SK-N-SH (cell line): ENCODE measurements around the gene F11. TPM values are rescaled to one million over a fixed set of nuclear protein-coding genes. Genes with fewer than 3 reads are reported as not detected.
"Not testable (repeated sequence)": the region's sequence is repeated elsewhere in the genome, so short reads cannot be mapped to it uniquely, and the experiment has no call there.

Source experiments
- CTCF ChIA-PET: fragments of 300-600, 350-600 bp; formaldehyde crosslinking; extraction: SDS; loops from one replicate; lab custom pipeline; 2021; lab: Yijun Ruan, JAX
- POLR2A ChIA-PET: fragments of 350-600 bp; sonication (Branson Sonifier 250); formaldehyde crosslinking; extraction: SDS; loops from one replicate; lab custom pipeline; 2020; ENCODE audit warnings: antibody characterized with exemption, inconsistent platforms; lab: Yijun Ruan, JAX
- DNase-seq: peaks from one replicate; pipeline ENCODE4 v3.0.0; 2012
- H2AFZ ChIP-seq: fragments of 200-600 bp; sonication (generic); 2 replicates; pipeline ENCODE4 v1.8.1; 2016; ENCODE audit warnings: antibody characterized with exemption, mild to moderate bottlenecking, low read depth
- H3F3A ChIP-seq: fragments of 200-600 bp; sonication (generic); replicated peaks from 2 replicates; pipeline ENCODE3; 2016; ENCODE audit warnings: antibody characterized with exemption, mild to moderate bottlenecking; ENCODE audit not compliant: insufficient read depth
- H3K27ac ChIP-seq, 2 experiments: fragments of 200-500 bp in 1 of 2; fragments of 200-600 bp in 1 of 2; sonication (Bioruptor generic) in 1 of 2; sonication (generic), shearing (Covaris generic) in 1 of 2; 2 replicates each; pipeline versions ENCODE4 v1.5.1 to v1.6.1; 2014 to 2016; ENCODE audit warnings: low read depth in 2 of 2, inconsistent platforms in 1 of 2, low read length in 1 of 2, mild to moderate bottlenecking in 1 of 2, mixed read lengths in 1 of 2
- H3K27me3 ChIP-seq: fragments of 200-600 bp; sonication (generic), shearing (Covaris generic); 2 replicates; pipeline ENCODE4 v1.6.1; 2016; ENCODE audit warnings: mixed run types; ENCODE audit not compliant: insufficient read depth
- H3K36me3 ChIP-seq, 2 experiments: fragments of 200-500 bp in 1 of 2; fragments of 200-600 bp in 1 of 2; sonication (Bioruptor generic) in 1 of 2; sonication (generic) in 1 of 2; replicated peaks in 1 of 2; 2 replicates each; pipeline versions ENCODE3 to v1.5.1; 2014 to 2016; ENCODE audit warnings: low read length in 1 of 2, mild to moderate bottlenecking in 1 of 2; ENCODE audit not compliant: insufficient read depth in 2 of 2, control insufficient read depth in 1 of 2
- H3K4me1 ChIP-seq, 2 experiments: fragments of 200-500 bp in 1 of 2; fragments of 200-600 bp in 1 of 2; sonication (Bioruptor generic) in 1 of 2; sonication (generic), shearing (Covaris generic) in 1 of 2; 2 replicates each; pipeline versions ENCODE4 v1.5.1 to v1.6.1; 2014 to 2016; ENCODE audit warnings: low read depth in 1 of 2, low read length in 1 of 2, mixed run types in 1 of 2; ENCODE audit not compliant: insufficient read depth in 2 of 2, control insufficient read depth in 1 of 2
- H3K4me2 ChIP-seq: fragments of 200-600 bp; sonication (generic), shearing (Covaris generic); 2 replicates; pipeline ENCODE4 v1.6.1; 2017; ENCODE audit warnings: mixed run types
- H3K4me3 ChIP-seq, 2 experiments: fragments of 200-500 bp in 1 of 2; fragments of 200-600 bp in 1 of 2; sonication (Bioruptor generic) in 1 of 2; sonication (generic), shearing (Covaris generic) in 1 of 2; 2 replicates each; pipeline versions ENCODE4 v1.5.1 to v1.8.1; 2014 to 2016; ENCODE audit warnings: low read depth in 2 of 2, inconsistent platforms in 1 of 2, low read length in 1 of 2, mild to moderate bottlenecking in 1 of 2, mixed read lengths in 1 of 2, moderate library complexity in 1 of 2
- H3K79me2 ChIP-seq: fragments of 200-600 bp; sonication (generic); 2 replicates; pipeline ENCODE4 v1.8.1; 2017; ENCODE audit warnings: mild to moderate bottlenecking; ENCODE audit not compliant: insufficient read depth
- H3K9ac ChIP-seq: fragments of 200-600 bp; sonication (generic); 2 replicates; pipeline ENCODE4 v1.6.1; 2017; ENCODE audit warnings: mixed run types
- H3K9me2 ChIP-seq: fragments of 200-600 bp; sonication (generic); 2 replicates; pipeline ENCODE4 v1.6.1; 2017; ENCODE audit warnings: mixed run types
- H3K9me3 ChIP-seq: fragments of 200-600 bp; sonication (generic); 2 replicates; pipeline ENCODE4 v1.6.1; 2017; ENCODE audit warnings: mixed run types, mild to moderate bottlenecking, moderate library complexity
- H4K20me1 ChIP-seq: fragments of 200-600 bp; sonication (generic); 2 replicates; pipeline ENCODE4 v1.6.1; 2017; ENCODE audit warnings: mild to moderate bottlenecking, mixed run types; ENCODE audit not compliant: insufficient read depth
- EZH2phosphoT487 ChIP-seq: fragments of 200-600 bp; sonication (generic); IDR thresholded peaks from 2 replicates; pipeline ENCODE4 v1.6.1; 2017; ENCODE audit warnings: low read depth, mixed run types, mild to moderate bottlenecking, antibody characterized with exemption, moderate library complexity, borderline replicate concordance
- GATA2 ChIP-seq: sonication (generic); formaldehyde crosslinking; IDR thresholded peaks from 2 replicates; pipeline ENCODE4 v1.5.0; 2020; ENCODE audit warnings: mild to moderate bottlenecking, missing genetic modification reagents
- MEF2A ChIP-seq: IDR thresholded peaks from 2 replicates; pipeline ENCODE4 v1.4.0; 2012; ENCODE audit warnings: low read depth, borderline replicate concordance
- POLR2AphosphoS5 ChIP-seq: IDR thresholded peaks from 2 replicates; pipeline ENCODE4 v1.6.1; 2012; ENCODE audit warnings: low read depth, low read length
- TAF1 ChIP-seq: IDR thresholded peaks from 2 replicates; pipeline ENCODE4 v1.6.1; 2012; ENCODE audit warnings: low read depth, mild to moderate bottlenecking, low read length, moderate library complexity, borderline replicate concordance
- WGBS: methylation state at CpG from one replicate; pipeline ENCODE4 v1.1.6; 2017; ENCODE audit warnings: low lambda C conversion rate; 5-methylcytosine and 5-hydroxymethylcytosine counted together
- polyA plus RNA-seq, 3 experiments: library from polyadenylated mRNA; depleted of rRNA; stranded (reverse); fragments of >200 nt; gene quantifications; 2 replicates each; pipeline ENCODE4 v1.2.3, GENCODE V29; 2012
- TF ChIP-seq, protein P1 (sequence below): IDR thresholded peaks from 2 replicates; pipeline ENCODE4 v1.4.0; 2012; ENCODE audit warnings: low read depth, borderline replicate concordance
- TF ChIP-seq, protein P2 (sequence below): IDR thresholded peaks from 2 replicates; pipeline ENCODE4 v1.4.0; 2012; ENCODE audit warnings: low read depth, borderline replicate concordance
- TF ChIP-seq, protein P3 (sequence below): IDR thresholded peaks from 2 replicates; pipeline ENCODE4 v1.4.0; 2012; ENCODE audit warnings: low read depth

Gene F11
- polyA plus RNA-seq, 1 of the 3 experiments (the other 2 are of a cell fraction) = not detected

- Histone ChIP-seq H3K9me3 (no peaks in the 10 kb centered on the region), H3K27ac (no peak overlapping the region), H3K9me2 (no peaks in the 10 kb centered on the region), H3K9ac (no peak overlapping the region), H3K27me3 (no peaks in the 10 kb centered on the region), H3F3A (no peaks in the 10 kb centered on the region), H3K4me1 (no peaks in the 10 kb centered on the region), H3K79me2 (no peaks in the 10 kb centered on the region), H3K36me3 (no peaks in the 10 kb centered on the region), H3K4me2 (no peak overlapping the region), H3K4me3 (no peak overlapping the region), H2AFZ (no peak overlapping the region), H4K20me1 (no peaks in the 10 kb centered on the region)
- ChIA-PET CTCF (no interaction called here), POLR2A (no interaction called here)
- TF ChIP-seq POLR2AphosphoS5 (no peak), GATA2 (no peak), MEF2A (no peak), EZH2phosphoT487 (no peak), TAF1 (no peak)
- TF ChIP-seq, protein P1, sequence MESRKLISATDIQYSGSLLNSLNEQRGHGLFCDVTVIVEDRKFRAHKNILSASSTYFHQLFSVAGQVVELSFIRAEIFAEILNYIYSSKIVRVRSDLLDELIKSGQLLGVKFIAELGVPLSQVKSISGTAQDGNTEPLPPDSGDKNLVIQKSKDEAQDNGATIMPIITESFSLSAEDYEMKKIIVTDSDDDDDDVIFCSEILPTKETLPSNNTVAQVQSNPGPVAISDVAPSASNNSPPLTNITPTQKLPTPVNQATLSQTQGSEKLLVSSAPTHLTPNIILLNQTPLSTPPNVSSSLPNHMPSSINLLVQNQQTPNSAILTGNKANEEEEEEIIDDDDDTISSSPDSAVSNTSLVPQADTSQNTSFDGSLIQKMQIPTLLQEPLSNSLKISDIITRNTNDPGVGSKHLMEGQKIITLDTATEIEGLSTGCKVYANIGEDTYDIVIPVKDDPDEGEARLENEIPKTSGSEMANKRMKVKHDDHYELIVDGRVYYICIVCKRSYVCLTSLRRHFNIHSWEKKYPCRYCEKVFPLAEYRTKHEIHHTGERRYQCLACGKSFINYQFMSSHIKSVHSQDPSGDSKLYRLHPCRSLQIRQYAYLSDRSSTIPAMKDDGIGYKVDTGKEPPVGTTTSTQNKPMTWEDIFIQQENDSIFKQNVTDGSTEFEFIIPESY = no peak
- TF ChIP-seq, protein P2, sequence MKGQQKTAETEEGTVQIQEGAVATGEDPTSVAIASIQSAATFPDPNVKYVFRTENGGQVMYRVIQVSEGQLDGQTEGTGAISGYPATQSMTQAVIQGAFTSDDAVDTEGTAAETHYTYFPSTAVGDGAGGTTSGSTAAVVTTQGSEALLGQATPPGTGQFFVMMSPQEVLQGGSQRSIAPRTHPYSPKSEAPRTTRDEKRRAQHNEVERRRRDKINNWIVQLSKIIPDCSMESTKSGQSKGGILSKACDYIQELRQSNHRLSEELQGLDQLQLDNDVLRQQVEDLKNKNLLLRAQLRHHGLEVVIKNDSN = no peak
- TF ChIP-seq, protein P3, sequence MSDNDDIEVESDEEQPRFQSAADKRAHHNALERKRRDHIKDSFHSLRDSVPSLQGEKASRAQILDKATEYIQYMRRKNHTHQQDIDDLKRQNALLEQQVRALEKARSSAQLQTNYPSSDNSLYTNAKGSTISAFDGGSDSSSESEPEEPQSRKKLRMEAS = no peak
- WGBS = 49% methylated on average over 7 of the region's 7 CpGs
- no peak for DNase-seq
Measured at GRCh38 chr4:186264660-186265059, 1.3 kb upstream of the F11 start.

DNA sequence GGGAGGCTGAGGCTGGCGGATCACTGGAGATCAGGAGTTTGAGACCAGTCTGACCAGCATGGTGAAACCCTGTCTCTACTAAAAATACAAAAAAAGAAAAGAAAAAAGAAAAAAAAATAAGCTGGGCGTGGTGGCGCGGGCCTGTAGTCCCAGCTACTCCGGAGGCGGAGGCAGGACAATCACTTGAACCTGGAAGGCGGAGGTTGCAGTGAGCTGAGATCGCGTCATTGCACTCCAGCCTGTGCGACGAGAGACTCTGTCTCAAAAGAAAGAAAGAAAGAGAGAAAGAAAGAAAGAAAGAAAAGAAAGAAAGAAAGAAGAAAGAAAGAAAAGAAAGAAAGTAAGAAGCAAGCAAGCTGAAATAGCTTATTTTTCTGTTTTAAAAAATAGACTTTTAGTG is 739 bp upstream of the F11 start:
- H3K9me3 ChIP-seq, H3K9ac ChIP-seq, DNase-seq, H3K4me3 ChIP-seq, H3F3A ChIP-seq, H3K27ac ChIP-seq, POLR2A ChIA-PET, H3K27me3 ChIP-seq, H3K4me2 ChIP-seq, H3K9me2 ChIP-seq, H3K79me2 ChIP-seq, H3K4me1 ChIP-seq, H2AFZ ChIP-seq, H3K36me3 ChIP-seq, H4K20me1 ChIP-seq, CTCF ChIA-PET: not testable (repeated sequence)
- 81% methylated on average over 11 of the region's 11 CpGs for WGBS
